OCI-LY1 (cell line): ENCODE results near the gene APC2.

Experiments
- H2AFZ ChIP-seq: fragments of 200-600 bp; sonication (generic), shearing (Covaris generic); 2 replicates; pipeline ENCODE4 v1.6.0; 2014; ENCODE audit warnings: antibody characterized with exemption, mild to moderate bottlenecking, low read length
- H3F3A ChIP-seq: fragments of 200-600 bp; sonication (generic), shearing (Covaris generic); 2 replicates; pipeline ENCODE4 v1.6.0; 2014; ENCODE audit warnings: mild to moderate bottlenecking, antibody characterized with exemption, low read length, moderate library complexity; ENCODE audit not compliant: insufficient read depth
- H3K27ac ChIP-seq: fragments of 200-600 bp; sonication (generic); 2 replicates; pipeline ENCODE4 v1.5.1; 2014; ENCODE audit warnings: low read length, mixed run types, mild to moderate bottlenecking, low read depth; ENCODE audit not compliant: poor library complexity, severe bottlenecking
- H3K27me3 ChIP-seq: fragments of 200-600 bp; sonication (generic); 2 replicates; pipeline ENCODE4 v1.6.0; 2014; ENCODE audit warnings: antibody characterized with exemption, mild to moderate bottlenecking, low read length, moderate library complexity; ENCODE audit not compliant: insufficient read depth
- H3K36me3 ChIP-seq: fragments of 200-600 bp; sonication (generic); 2 replicates; pipeline ENCODE4 v1.6.1; 2014; ENCODE audit warnings: mild to moderate bottlenecking, antibody characterized with exemption, low read length, moderate library complexity, mixed read lengths; ENCODE audit not compliant: insufficient read depth
- H3K4me1 ChIP-seq: fragments of 200-600 bp; sonication (generic); 2 replicates; pipeline ENCODE4 v1.5.1; 2014; ENCODE audit warnings: mild to moderate bottlenecking, low read length, moderate library complexity; ENCODE audit not compliant: insufficient read depth, severe bottlenecking
- H3K4me2 ChIP-seq: fragments of 200-600 bp; sonication (generic), shearing (Covaris generic); 2 replicates; pipeline ENCODE4 v1.6.1; 2014; ENCODE audit warnings: low read length
- H3K4me3 ChIP-seq: fragments of 200-600 bp; sonication (generic); 2 replicates; pipeline ENCODE4 v1.5.1; 2014; ENCODE audit warnings: low read length, low read depth, mild to moderate bottlenecking, mixed read lengths; ENCODE audit not compliant: poor library complexity, severe bottlenecking
- H3K79me2 ChIP-seq: fragments of 200-600 bp; shearing (Covaris generic); 2 replicates; pipeline ENCODE4 v1.6.1; 2016; ENCODE audit warnings: mixed run types, low read length, mixed read lengths; ENCODE audit not compliant: insufficient read depth
- H3K9ac ChIP-seq: fragments of 200-600 bp; sonication (generic), shearing (Covaris generic); 2 replicates; pipeline ENCODE4 v1.6.1; 2014; ENCODE audit warnings: mild to moderate bottlenecking, low read length, mixed read lengths
- H3K9me2 ChIP-seq: fragments of 200-600 bp; sonication (generic), shearing (Covaris generic); 2 replicates; pipeline ENCODE4 v1.6.1; 2014; ENCODE audit warnings: low read depth, mild to moderate bottlenecking, low read length, mixed read lengths
- H3K9me3 ChIP-seq: fragments of 200-600 bp; shearing (Covaris generic); 2 replicates; pipeline ENCODE4 v1.6.1; 2014; ENCODE audit warnings: low read length, mixed read lengths
- H4K20me1 ChIP-seq: fragments of 200-600 bp; sonication (generic), shearing (Covaris generic); 2 replicates; pipeline ENCODE4 v1.6.0; 2016; ENCODE audit warnings: mild to moderate bottlenecking, low read length; ENCODE audit not compliant: insufficient read depth
- EZH2 ChIP-seq: fragments of 200-600 bp; sonication (generic), shearing (Covaris generic); IDR thresholded peaks from 2 replicates; pipeline ENCODE4 v1.8.0; 2017; ENCODE audit warnings: borderline replicate concordance, mixed run types, mild to moderate bottlenecking, antibody characterized with exemption, low read length, moderate library complexity, mixed read lengths
- TF ChIP-seq, protein P1 (sequence below): fragments of 200-600 bp; sonication (generic), shearing (Covaris generic); IDR thresholded peaks from 2 replicates; pipeline ENCODE4 v1.5.1; 2017; ENCODE audit warnings: mild to moderate bottlenecking, antibody characterized with exemption, low read length, moderate library complexity, mixed read lengths

The APC2 gene

DNA sequence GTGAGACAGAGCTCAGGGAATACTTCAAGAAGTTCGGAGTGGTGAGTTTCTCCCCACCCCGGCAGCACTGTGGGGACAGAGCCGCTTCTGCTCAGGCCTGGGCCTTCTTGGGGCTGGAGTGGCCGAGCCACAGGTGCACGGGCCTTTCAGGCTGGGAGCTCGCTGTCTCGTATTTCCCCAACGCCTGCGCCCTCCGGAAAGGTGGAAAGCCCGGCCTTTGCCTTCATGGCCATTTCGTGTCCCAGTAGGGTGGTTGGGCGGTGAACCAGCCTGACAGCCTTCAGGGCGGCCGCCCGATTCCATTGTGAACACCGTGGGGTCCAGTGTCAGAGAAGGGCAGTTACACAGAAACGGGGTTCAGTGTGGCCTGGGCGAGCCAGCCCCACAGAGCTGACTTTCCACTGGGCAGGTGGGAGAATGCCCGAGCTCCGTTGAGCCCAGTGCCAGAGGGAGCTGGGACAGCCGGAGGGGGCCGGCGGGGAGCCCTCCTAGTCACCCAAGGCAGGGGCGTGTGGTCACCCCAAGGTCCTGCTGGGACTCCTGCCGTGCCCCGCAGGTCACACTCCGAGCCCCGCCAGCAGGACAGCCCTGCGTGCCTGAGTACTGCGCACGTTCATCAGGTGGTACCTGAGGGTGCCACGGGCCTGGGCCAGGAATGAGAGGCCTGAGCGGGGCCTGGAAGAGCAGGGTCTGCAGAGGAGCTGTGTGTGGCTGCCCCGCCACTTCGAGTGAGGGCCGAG is 28.5 kb upstream of the APC2 start:
- Histone ChIP-seq H3K36me3 (peaks cover 97% of the 10 kb centered on the region), H3K9me2 (no peaks in the 10 kb centered on the region), H3K4me1 (no peaks in the 10 kb centered on the region), H3K4me3 (no peak overlapping the region), H3K9ac (no peak overlapping the region), H3F3A (no peaks in the 10 kb centered on the region), H2AFZ (no peak overlapping the region), H3K4me2 (no peak overlapping the region), H3K79me2 (peaks cover 26% of the 10 kb centered on the region), H4K20me1 (no peaks in the 10 kb centered on the region), H3K27ac (no peak overlapping the region), H3K27me3 (no peaks in the 10 kb centered on the region), H3K9me3 (no peaks in the 10 kb centered on the region)
- TF ChIP-seq EZH2 = no peak
- TF ChIP-seq, protein P1, sequence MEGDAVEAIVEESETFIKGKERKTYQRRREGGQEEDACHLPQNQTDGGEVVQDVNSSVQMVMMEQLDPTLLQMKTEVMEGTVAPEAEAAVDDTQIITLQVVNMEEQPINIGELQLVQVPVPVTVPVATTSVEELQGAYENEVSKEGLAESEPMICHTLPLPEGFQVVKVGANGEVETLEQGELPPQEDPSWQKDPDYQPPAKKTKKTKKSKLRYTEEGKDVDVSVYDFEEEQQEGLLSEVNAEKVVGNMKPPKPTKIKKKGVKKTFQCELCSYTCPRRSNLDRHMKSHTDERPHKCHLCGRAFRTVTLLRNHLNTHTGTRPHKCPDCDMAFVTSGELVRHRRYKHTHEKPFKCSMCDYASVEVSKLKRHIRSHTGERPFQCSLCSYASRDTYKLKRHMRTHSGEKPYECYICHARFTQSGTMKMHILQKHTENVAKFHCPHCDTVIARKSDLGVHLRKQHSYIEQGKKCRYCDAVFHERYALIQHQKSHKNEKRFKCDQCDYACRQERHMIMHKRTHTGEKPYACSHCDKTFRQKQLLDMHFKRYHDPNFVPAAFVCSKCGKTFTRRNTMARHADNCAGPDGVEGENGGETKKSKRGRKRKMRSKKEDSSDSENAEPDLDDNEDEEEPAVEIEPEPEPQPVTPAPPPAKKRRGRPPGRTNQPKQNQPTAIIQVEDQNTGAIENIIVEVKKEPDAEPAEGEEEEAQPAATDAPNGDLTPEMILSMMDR = no peak

GRCh38 chr19:1421958-1422305 is 28.0 kb upstream of the APC2 start:
- H3K9me2 ChIP-seq = no peaks in the 10 kb centered on the region
- H3K4me2 ChIP-seq = no peak overlapping the region
- peaks cover 21% of the 10 kb centered on the region for H3K79me2 ChIP-seq
- H4K20me1 ChIP-seq = no peaks in the 10 kb centered on the region
- no peaks in the 10 kb centered on the region for H3K9me3 ChIP-seq
- H3K9ac ChIP-seq = no peak overlapping the region
- no peaks in the 10 kb centered on the region for H3K27me3 ChIP-seq
- no peaks in the 10 kb centered on the region for H3F3A ChIP-seq
- H2AFZ ChIP-seq = no peak overlapping the region
- no peaks in the 10 kb centered on the region for H3K4me1 ChIP-seq
- H3K4me3 ChIP-seq = no peak overlapping the region
- H3K36me3 ChIP-seq = peaks cover 97% of the 10 kb centered on the region
- H3K27ac ChIP-seq = no peak overlapping the region
- TF ChIP-seq, protein P1 = no peak
- TF ChIP-seq EZH2 = no peak

DNA sequence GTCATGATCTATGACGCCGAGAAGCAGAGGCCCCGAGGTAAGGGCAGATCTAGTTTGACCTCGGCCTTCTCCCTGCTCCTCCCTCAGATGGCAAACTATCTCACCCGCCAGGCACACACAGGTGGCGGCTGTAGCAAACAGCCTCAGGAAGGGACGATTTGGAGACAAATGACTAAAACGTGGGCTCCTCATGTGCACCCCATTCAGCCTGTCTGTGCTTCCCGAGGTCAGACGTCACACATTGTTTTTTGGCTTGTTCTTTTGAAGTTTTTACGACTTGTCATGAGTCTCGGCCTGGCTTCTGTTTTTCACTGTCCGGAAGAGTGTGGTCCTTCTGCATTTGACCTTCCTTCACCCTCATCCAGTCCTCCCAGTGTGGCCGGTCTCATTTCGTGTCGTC is 27.6 kb upstream of the APC2 start:
- H3K36me3 ChIP-seq = peaks cover 97% of the 10 kb centered on the region
- TF ChIP-seq, protein P1 = no peak
- TF ChIP-seq EZH2 = no peak
- H3K9me3 ChIP-seq = no peaks in the 10 kb centered on the region
- no peak overlapping the region for H3K4me3 ChIP-seq
- H3K27me3 ChIP-seq = no peaks in the 10 kb centered on the region
- no peak overlapping the region for H3K27ac ChIP-seq
- peaks cover 17% of the 10 kb centered on the region for H3K79me2 ChIP-seq
- H2AFZ ChIP-seq = no peak overlapping the region
- H3K4me2 ChIP-seq = no peak overlapping the region
- no peaks in the 10 kb centered on the region for H3F3A ChIP-seq
- H3K9ac ChIP-seq = no peak overlapping the region
- no peaks in the 10 kb centered on the region for H4K20me1 ChIP-seq
- no peaks in the 10 kb centered on the region for H3K9me2 ChIP-seq
- H3K4me1 ChIP-seq = no peaks in the 10 kb centered on the region
